K562 (cell line): Measurements from ENCODE around the gene GNG14. TPM values are rescaled to one million over a fixed set of nuclear protein-coding genes. Genes with fewer than 3 reads are reported as not detected.
A peak's percentile ranks its signal among the peaks of the same experiment; 100 is the strongest.

Experiments
- BRCA1 ChIP-seq, 2 experiments: fragments of 450-650 bp in 1 of 2; sonication (generic) in 1 of 2; formaldehyde crosslinking in 1 of 2; IDR thresholded peaks; 2 replicates each; pipeline versions ENCODE4 v1.5.0 to v1.6.1; 2017 to 2020; ENCODE audit warnings: mild to moderate bottlenecking in 1 of 2, missing genetic modification reagents in 1 of 2
- CEBPB ChIP-seq: fragments of 450-650 bp; IDR thresholded peaks from 2 replicates; pipeline ENCODE4 v1.6.1; 2016; ENCODE audit warnings: missing genetic modification characterization, missing compliant biosample characterization
- EWSR1 ChIP-seq: fragments of 450-650 bp; IDR thresholded peaks from 2 replicates; pipeline ENCODE4 v1.6.1; 2018; ENCODE audit warnings: borderline replicate concordance, mild to moderate bottlenecking, low read depth, moderate library complexity; ENCODE audit not compliant: partially characterized antibody
- EZH2 ChIP-seq: IDR thresholded peaks from 2 replicates; pipeline ENCODE4 v1.6.1; 2012; ENCODE audit warnings: low read depth, mild to moderate bottlenecking, inconsistent platforms, low read length, borderline replicate concordance
- GATAD2A ChIP-seq: fragments of 450-650 bp; IDR thresholded peaks from 2 replicates; pipeline ENCODE4 v1.6.1; 2017
- MAFG ChIP-seq: fragments of 450-650 bp; conservative IDR thresholded peaks from 2 replicates; pipeline ENCODE4 v1.6.1; 2016; ENCODE audit warnings: missing genetic modification characterization, missing compliant biosample characterization
- NFE2 ChIP-seq: IDR thresholded peaks from 2 replicates; pipeline ENCODE4 v1.6.1; 2014; ENCODE audit warnings: antibody characterized with exemption, low read depth
- NR1H2 ChIP-seq: sonication (generic); formaldehyde crosslinking; IDR thresholded peaks from 2 replicates; pipeline ENCODE4 v1.4.0; 2020; ENCODE audit warnings: mild to moderate bottlenecking, missing genetic modification reagents
- SRF ChIP-seq, 2 experiments: fragments of 250-450, 450-650 bp in 1 of 2; sonication (Bioruptor Pico) in 1 of 2; sonication (generic) in 1 of 2; formaldehyde crosslinking; IDR thresholded peaks; 2 replicates each; pipeline versions ENCODE4 v1.5.0 to v1.5.1; 2020 to 2022; ENCODE audit warnings: mild to moderate bottlenecking in 1 of 2, missing genetic modification reagents in 1 of 2
- SRSF3 ChIP-seq: fragments of 200-400 bp; formaldehyde crosslinking; IDR thresholded peaks from 2 replicates; pipeline ENCODE4 v1.6.1; 2016; ENCODE audit warnings: mild to moderate bottlenecking, low read length, moderate library complexity; ENCODE audit not compliant: insufficient read depth
- TAF7 ChIP-seq: fragments of 450-650 bp; IDR thresholded peaks from 2 replicates; pipeline ENCODE4 v1.6.1; 2016; ENCODE audit warnings: missing genetic modification characterization, missing compliant biosample characterization
- TEAD1 ChIP-seq, 2 experiments: fragments of 450-650 bp in 1 of 2; sonication (generic) in 1 of 2; formaldehyde crosslinking; IDR thresholded peaks; 2 replicates each; pipeline versions ENCODE4 v1.4.0 to v1.8.0; 2020 to 2022; ENCODE audit warnings: mild to moderate bottlenecking in 2 of 2, missing genetic modification reagents in 1 of 2
- U2AF2 ChIP-seq: fragments of 200-400 bp; formaldehyde crosslinking; optimal IDR thresholded peaks from 2 replicates; pipeline ENCODE3; 2017; ENCODE audit warnings: low read depth, mild to moderate bottlenecking, low read length
- WHSC1 ChIP-seq: IDR thresholded peaks from one replicate; pipeline ENCODE4 v1.6.1; 2012; ENCODE audit warnings: low read length, control low read depth, inconsistent platforms
- XRCC3 ChIP-seq: fragments of 450-650 bp; IDR thresholded peaks from 2 replicates; pipeline ENCODE4 v1.6.1; 2017; ENCODE audit warnings: mild to moderate bottlenecking, moderate library complexity
- ZNF174 ChIP-seq: fragments of 250-450 bp; sonication (Bioruptor Pico); IDR thresholded peaks from 2 replicates; pipeline ENCODE4 v1.4.0; 2020; ENCODE audit warnings: mild to moderate bottlenecking
- ZNF232 ChIP-seq: sonication (generic); formaldehyde crosslinking; IDR thresholded peaks from 2 replicates; pipeline ENCODE4 v1.8.0; 2022; ENCODE audit warnings: mild to moderate bottlenecking, missing genetic modification reagents
- ZNF586 ChIP-seq: fragments of 450-650 bp; formaldehyde crosslinking; conservative IDR thresholded peaks from 2 replicates; pipeline ENCODE4 v1.4.0; 2020; ENCODE audit warnings: mild to moderate bottlenecking, moderate library complexity
- ZNF699 ChIP-seq: fragments of 250-450 bp; sonication (Bioruptor Pico); IDR thresholded peaks from 2 replicates; pipeline ENCODE4 v1.8.0; 2021; ENCODE audit warnings: mild to moderate bottlenecking, moderate library complexity; ENCODE audit not compliant: insufficient replicate concordance
- ZNF766 ChIP-seq: fragments of 200-800 bp; sonication (Bioruptor generic); conservative IDR thresholded peaks from 2 replicates; pipeline ENCODE4 v1.6.1; 2016; ENCODE audit warnings: missing genetic modification characterization, missing compliant biosample characterization
- ZNF785 ChIP-seq: fragments of 250-450 bp; sonication (Bioruptor Pico); IDR thresholded peaks from 2 replicates; pipeline ENCODE4 v1.4.0; 2020; ENCODE audit warnings: mild to moderate bottlenecking
- ZSCAN29 ChIP-seq: fragments of 450-650 bp; IDR thresholded peaks from 2 replicates; pipeline ENCODE4 v1.6.1; 2017
- polyA plus RNA-seq, 8 experiments: library from polyadenylated mRNA; depleted of rRNA in 4 of 8; stranded (reverse) in 5 of 8; unstranded in 3 of 8; fragments of >200 nt; fragmentation: Nextera tagmentation in 2 of 8; fragmentation: Illumina TruSeq in 1 of 8; extraction: Ambion mirVana in 2 of 8; extraction: Trizol in 1 of 8; gene quantifications; 2 replicates each; pipeline versions ENCODE4 v1.2.1 to v1.2.3, GENCODE V29; 2011 to 2014; ENCODE audit warnings: inconsistent platforms in 1 of 8, missing spikeins in 1 of 8
- total RNA-seq, 7 experiments: library from RNA; depleted of rRNA in 6 of 7; stranded (reverse); fragments of >200 nt in 6 of 7; fragmentation: Illumina TruSeq in 2 of 7; extraction: Trizol in 2 of 7; gene quantifications; 2 replicates each; pipeline versions ENCODE4 v1.2.1 to v1.2.3, GENCODE V29; 2011 to 2021; ENCODE audit warnings: low replicate concordance in 1 of 7
- TF ChIP-seq, protein P1 (sequence below): sonication (generic); formaldehyde crosslinking; IDR thresholded peaks from 2 replicates; pipeline ENCODE4 v1.4.0; 2020; ENCODE audit warnings: mild to moderate bottlenecking, missing genetic modification reagents
- TF ChIP-seq, protein P2 (sequence below): fragments of 250-450 bp; sonication (Bioruptor Pico); IDR thresholded peaks from 2 replicates; pipeline ENCODE4 v1.9.0; 2021; ENCODE audit warnings: mild to moderate bottlenecking

Gene GNG14
- total and polyA plus RNA-seq, 9 of the 15 experiments (the other 6 are each of a cell fraction or from before 2014, with no cell fraction given): not detected

DNA sequence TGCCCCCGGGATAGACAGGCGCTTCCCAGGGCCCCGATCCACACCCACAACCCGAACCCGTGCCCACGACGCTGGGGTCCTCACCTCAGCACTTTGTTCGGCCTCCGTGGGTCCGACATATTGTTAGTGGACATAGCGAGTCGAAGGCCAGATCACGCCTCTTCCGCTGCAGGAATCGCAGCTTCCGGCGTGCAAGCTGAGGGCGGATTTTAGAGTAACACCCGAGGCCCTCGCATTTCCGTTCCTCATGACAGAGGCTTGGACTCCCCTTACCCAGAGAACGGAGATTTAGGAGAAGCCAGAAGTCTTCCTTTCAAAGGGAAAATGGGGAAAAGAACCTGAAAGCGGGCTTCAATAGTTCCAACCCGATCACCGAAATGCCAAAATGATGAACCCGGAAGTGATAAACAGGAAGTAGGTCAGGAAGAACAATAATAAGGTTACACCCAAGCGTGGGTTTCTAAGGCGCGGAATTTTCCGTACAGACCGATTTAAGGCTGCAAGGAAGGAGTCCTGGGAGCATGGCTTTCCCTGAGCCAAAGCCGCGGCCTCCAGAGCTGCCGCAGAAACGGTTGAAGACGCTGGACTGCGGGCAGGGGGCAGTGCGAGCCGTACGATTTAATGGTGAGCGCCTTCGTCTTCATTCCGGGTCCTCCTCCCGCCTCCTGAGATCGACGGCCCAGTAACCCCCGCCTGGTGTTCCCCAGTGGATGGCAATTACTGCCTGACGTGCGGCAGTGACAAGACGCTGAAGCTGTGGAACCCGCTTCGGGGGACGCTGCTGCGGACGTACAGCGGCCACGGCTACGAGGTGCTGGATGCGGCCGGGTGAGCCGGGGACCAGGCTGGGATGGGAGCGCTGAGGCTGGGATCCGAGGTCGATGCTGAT is 18.3 kb upstream of the GNG14 start (continued):
- TF ChIP-seq CEBPB (tag) (no peak), GATAD2A (no peak), ZNF586 (CRISPR knock-in tag) (no peak), EWSR1 (no peak), ZNF174 (CRISPR knock-in tag) (no peak), TEAD1 (CRISPR knock-in tag; IDR thresholded peaks at IDR 0.05) (no peak), WHSC1 (no peak), NR1H2 (0 out of 2 replicates have a peak, but pooled peaks have one; percentile 42), MAFG (tag) (no peak), SRF (CRISPR knock-in tag; IDR thresholded peaks at IDR 0.05) (no peak), TAF7 (tag) (0 out of 2 replicates have a peak, but pooled peaks have one; percentile 6), NFE2 (no peak), BRCA1 (IDR thresholded peaks at IDR 0.05) (no peak), BRCA1 (CRISPR knock-in tag; IDR thresholded peaks at IDR 0.05) (no peak), EZH2 (no peak), SRSF3 (no peak), ZNF785 (CRISPR knock-in tag) (no peak), ZSCAN29 (no peak; the same call in 1 of the 2 replicates), XRCC3 (no peak), U2AF2 (no peak), ZNF232 (CRISPR knock-in tag) (no peak), ZNF699 (CRISPR knock-in tag) (no peak), ZNF766 (peak; percentile 45; the same call in 1 of the 2 replicates)
- TF ChIP-seq, protein P1, sequence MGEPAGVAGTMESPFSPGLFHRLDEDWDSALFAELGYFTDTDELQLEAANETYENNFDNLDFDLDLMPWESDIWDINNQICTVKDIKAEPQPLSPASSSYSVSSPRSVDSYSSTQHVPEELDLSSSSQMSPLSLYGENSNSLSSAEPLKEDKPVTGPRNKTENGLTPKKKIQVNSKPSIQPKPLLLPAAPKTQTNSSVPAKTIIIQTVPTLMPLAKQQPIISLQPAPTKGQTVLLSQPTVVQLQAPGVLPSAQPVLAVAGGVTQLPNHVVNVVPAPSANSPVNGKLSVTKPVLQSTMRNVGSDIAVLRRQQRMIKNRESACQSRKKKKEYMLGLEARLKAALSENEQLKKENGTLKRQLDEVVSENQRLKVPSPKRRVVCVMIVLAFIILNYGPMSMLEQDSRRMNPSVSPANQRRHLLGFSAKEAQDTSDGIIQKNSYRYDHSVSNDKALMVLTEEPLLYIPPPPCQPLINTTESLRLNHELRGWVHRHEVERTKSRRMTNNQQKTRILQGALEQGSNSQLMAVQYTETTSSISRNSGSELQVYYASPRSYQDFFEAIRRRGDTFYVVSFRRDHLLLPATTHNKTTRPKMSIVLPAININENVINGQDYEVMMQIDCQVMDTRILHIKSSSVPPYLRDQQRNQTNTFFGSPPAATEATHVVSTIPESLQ: peak; percentile 51; the same call in 1 of the 2 replicates
- TF ChIP-seq, protein P2, sequence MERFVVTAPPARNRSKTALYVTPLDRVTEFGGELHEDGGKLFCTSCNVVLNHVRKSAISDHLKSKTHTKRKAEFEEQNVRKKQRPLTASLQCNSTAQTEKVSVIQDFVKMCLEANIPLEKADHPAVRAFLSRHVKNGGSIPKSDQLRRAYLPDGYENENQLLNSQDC (CRISPR knock-in tag): no peak
